BE2C (cell line): ENCODE results near the gene POFUT1.

ENCODE experiments used
- DNase-seq: peaks from one replicate; pipeline ENCODE4 v3.0.0-alpha.2; 2020
- H3K27me3 ChIP-seq: fragments of 250-450 bp; sonication (Bioruptor Pico); 2 replicates; pipeline ENCODE4 v1.5.1; 2020; ENCODE audit warnings: mild to moderate bottlenecking
- H3K36me3 ChIP-seq: fragments of 250-450 bp; sonication (Bioruptor Pico); 2 replicates; pipeline ENCODE4 v1.5.1; 2020; ENCODE audit warnings: mild to moderate bottlenecking
- H3K4me1 ChIP-seq: fragments of 250-450 bp; sonication (Bioruptor Pico); 2 replicates; pipeline ENCODE4 v1.5.1; 2020
- H3K4me3 ChIP-seq: 2 replicates; pipeline ENCODE4 v1.5.1; 2011; ENCODE audit warnings: low read depth, low read length
- H3K9me3 ChIP-seq: fragments of 250-450 bp; sonication (Bioruptor Pico); 2 replicates; pipeline ENCODE4 v1.5.1; 2020
- TF ChIP-seq, protein P1 (sequence below): IDR thresholded peaks from 2 replicates; pipeline ENCODE4 v1.5.1; 2012; ENCODE audit warnings: mild to moderate bottlenecking, low read depth, low read length

Gene POFUT1

DNA sequence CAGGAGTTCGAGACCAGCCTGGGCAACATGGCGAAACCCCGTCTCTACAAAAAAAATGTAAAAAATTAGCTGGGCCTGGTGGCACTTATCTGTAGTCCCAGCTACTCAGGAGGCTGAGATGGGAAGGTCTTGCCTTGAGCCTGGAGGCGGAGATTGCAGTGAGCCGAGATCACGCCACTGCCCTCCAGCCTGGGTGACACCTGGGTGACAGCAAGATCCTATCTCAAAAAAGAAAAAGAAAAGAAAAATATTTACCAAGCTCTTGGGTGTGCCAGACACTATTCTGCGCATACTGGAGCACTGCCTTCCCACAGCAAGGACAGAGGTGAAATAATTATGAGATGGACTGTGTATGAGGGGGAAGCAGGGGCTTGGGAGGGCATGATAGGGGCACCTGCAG lies 19.6 kb downstream of the POFUT1 start:
- no peaks in the 10 kb centered on the region for H3K27me3 ChIP-seq
- no peaks in the 10 kb centered on the region for H3K9me3 ChIP-seq
- TF ChIP-seq, protein P1, sequence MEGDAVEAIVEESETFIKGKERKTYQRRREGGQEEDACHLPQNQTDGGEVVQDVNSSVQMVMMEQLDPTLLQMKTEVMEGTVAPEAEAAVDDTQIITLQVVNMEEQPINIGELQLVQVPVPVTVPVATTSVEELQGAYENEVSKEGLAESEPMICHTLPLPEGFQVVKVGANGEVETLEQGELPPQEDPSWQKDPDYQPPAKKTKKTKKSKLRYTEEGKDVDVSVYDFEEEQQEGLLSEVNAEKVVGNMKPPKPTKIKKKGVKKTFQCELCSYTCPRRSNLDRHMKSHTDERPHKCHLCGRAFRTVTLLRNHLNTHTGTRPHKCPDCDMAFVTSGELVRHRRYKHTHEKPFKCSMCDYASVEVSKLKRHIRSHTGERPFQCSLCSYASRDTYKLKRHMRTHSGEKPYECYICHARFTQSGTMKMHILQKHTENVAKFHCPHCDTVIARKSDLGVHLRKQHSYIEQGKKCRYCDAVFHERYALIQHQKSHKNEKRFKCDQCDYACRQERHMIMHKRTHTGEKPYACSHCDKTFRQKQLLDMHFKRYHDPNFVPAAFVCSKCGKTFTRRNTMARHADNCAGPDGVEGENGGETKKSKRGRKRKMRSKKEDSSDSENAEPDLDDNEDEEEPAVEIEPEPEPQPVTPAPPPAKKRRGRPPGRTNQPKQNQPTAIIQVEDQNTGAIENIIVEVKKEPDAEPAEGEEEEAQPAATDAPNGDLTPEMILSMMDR, result no peak
- no peak for DNase-seq
- peaks cover 52% of the 10 kb centered on the region for H3K36me3 ChIP-seq
- no peaks in the 10 kb centered on the region for H3K4me1 ChIP-seq
- no peak overlapping the region for H3K4me3 ChIP-seq

- no peak for DNase-seq
- Histone ChIP-seq H3K36me3 (peaks cover 52% of the 10 kb centered on the region), H3K4me3 (no peak overlapping the region), H3K27me3 (no peaks in the 10 kb centered on the region), H3K4me1 (no peaks in the 10 kb centered on the region), H3K9me3 (no peaks in the 10 kb centered on the region)
- TF ChIP-seq, protein P1, result no peak
Observed at GRCh38 chr20:32227744-32228688, 20.3 kb downstream of the POFUT1 start.

- Histone ChIP-seq H3K36me3 (peaks cover 50% of the 10 kb centered on the region), H3K4me3 (no peak overlapping the region), H3K9me3 (no peaks in the 10 kb centered on the region), H3K27me3 (no peaks in the 10 kb centered on the region), H3K4me1 (no peaks in the 10 kb centered on the region)
- DNase-seq, result no peak
- TF ChIP-seq, protein P1, result no peak
Observed at GRCh38 chr20:32229251-32229747, 21.6 kb downstream of the POFUT1 start.

DNA sequence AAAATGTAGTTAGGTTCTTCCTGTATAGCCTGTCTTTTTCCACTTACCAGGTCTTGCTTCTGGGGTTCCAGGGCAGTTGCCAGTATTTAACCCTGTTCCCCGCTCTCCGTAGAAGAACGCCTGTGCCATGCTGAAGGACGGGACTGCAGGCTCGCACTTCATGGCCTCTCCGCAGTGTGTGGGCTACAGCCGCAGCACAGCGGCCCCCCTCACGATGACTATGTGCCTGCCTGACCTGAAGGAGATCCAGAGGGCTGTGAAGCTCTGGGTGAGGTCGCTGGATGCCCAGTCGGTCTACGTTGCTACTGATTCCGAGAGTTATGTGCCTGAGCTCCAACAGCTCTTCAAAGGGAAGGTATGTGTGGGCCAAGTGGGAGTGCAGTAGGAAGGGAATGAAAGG lies 23.0 kb downstream of the POFUT1 start:
- no peak for DNase-seq
- H3K4me1 ChIP-seq, result no peaks in the 10 kb centered on the region
- TF ChIP-seq, protein P1, result no peak
- no peaks in the 10 kb centered on the region for H3K27me3 ChIP-seq
- H3K36me3 ChIP-seq, result peaks cover 58% of the 10 kb centered on the region
- no peak overlapping the region for H3K4me3 ChIP-seq
- no peaks in the 10 kb centered on the region for H3K9me3 ChIP-seq

- Histone ChIP-seq H3K27me3 (no peaks in the 10 kb centered on the region), H3K36me3 (peaks cover 63% of the 10 kb centered on the region), H3K4me1 (no peaks in the 10 kb centered on the region), H3K9me3 (no peaks in the 10 kb centered on the region), H3K4me3 (no peak overlapping the region)
- TF ChIP-seq, protein P1, result no peak
- DNase-seq, result no peak
Observed at GRCh38 chr20:32231245-32231644, 23.6 kb downstream of the POFUT1 start.

GRCh38 chr20:32231847-32232246 lies 24.2 kb downstream of the POFUT1 start:
- TF ChIP-seq, protein P1, result no peak
- H3K4me1 ChIP-seq, result 0 out of 2 replicates have a peak, but pooled peaks cover 1% of the 10 kb centered on the region
- H3K36me3 ChIP-seq, result peaks cover 67% of the 10 kb centered on the region
- H3K9me3 ChIP-seq, result no peaks in the 10 kb centered on the region
- DNase-seq, result no peak
- no peak overlapping the region for H3K4me3 ChIP-seq
- no peaks in the 10 kb centered on the region for H3K27me3 ChIP-seq
